Stimulated activated naive CD8-positive, alpha-beta T cell treated with anti-CD3 and anti-CD28 coated beads, Interleukin-15, Interleukin-2, amounts not matched to agents 100 U/mL and 50 U/mL, for 24 hours (primary cell): ENCODE data around the gene HES3.

Experiments
- ATAC-seq: fragments of 150-1000 bp; cut with Tn5 transposase; one replicate; pipeline ENCODE4 v1.10.0; 2021
- DNase-seq: peaks from one replicate; pipeline ENCODE4 v3.0.0; 2021

Gene HES3

GRCh38 chr1:6243993-6244392 is at the start of gene HES3:
TSS of gene HES3 (plus strand) at chr1:6244179. CDS start at chr1:6244366, 187 bp downstream.
- DNase-seq = no peak
- no peak for ATAC-seq

- DNase-seq (peak; percentile 45), ATAC-seq (peak; percentile 58)
Observed at GRCh38 chr1:6197746-6198427, 46.1 kb upstream of the HES3 start.

GRCh38 chr1:6198646-6199297 is 45.2 kb upstream of the HES3 start:
- peak; percentile 38 for DNase-seq
- peak; percentile 2 for ATAC-seq

- ATAC-seq (peak; percentile 99), DNase-seq (peak; percentile 97)
Observed at GRCh38 chr1:6199298-6200187, 44.4 kb upstream of the HES3 start, which contains the start of gene RPL22. TSS of gene RPL22 (minus strand) at chr1:6199595. CDS start at chr1:6199573, 22 bp downstream.

- no peak for DNase-seq
- no peak for ATAC-seq
Observed at GRCh38 chr1:6200188-6200809, 43.7 kb upstream of the HES3 start.

- DNase-seq (no peak), ATAC-seq (no peak)
Observed at GRCh38 chr1:6202256-6202655, 41.7 kb upstream of the HES3 start.

GRCh38 chr1:6205849-6206519 is 38.0 kb upstream of the HES3 start, which contains the start of gene RNF207:
TSS of gene RNF207 (plus strand) at chr1:6206119. CDS start at chr1:6206536, 417 bp downstream.
- DNase-seq (peak; percentile 73), ATAC-seq (peak; percentile 80)

GRCh38 chr1:6206520-6206855 is 37.5 kb upstream of the HES3 start:
- ATAC-seq (no peak), DNase-seq (no peak)

- no peak for DNase-seq
- ATAC-seq = no peak
Observed at GRCh38 chr1:6207075-6207885, 36.7 kb upstream of the HES3 start.

GRCh38 chr1:6207921-6208320 is 36.1 kb upstream of the HES3 start:
- DNase-seq = no peak
- no peak for ATAC-seq

GRCh38 chr1:6208723-6209660 is 35.0 kb upstream of the HES3 start:
- ATAC-seq = peak; percentile 4
- DNase-seq = peak; percentile 37

GRCh38 chr1:6209661-6210580 is 34.1 kb upstream of the HES3 start:
- ATAC-seq = peak; percentile 17
- DNase-seq = peak; percentile 44

- no peak for DNase-seq
- no peak for ATAC-seq
Observed at GRCh38 chr1:6210591-6211355, 33.2 kb upstream of the HES3 start.

- ATAC-seq = no peak
Observed at GRCh38 chr1:6211731-6212130, 32.2 kb upstream of the HES3 start.

GRCh38 chr1:6212193-6212959 is 31.6 kb upstream of the HES3 start:
- no peak for DNase-seq
- ATAC-seq = no peak

More at GRCh38 chr1:6211731-6212130, 32.2 kb upstream of the HES3 start:
- DNase-seq = no peak

- ATAC-seq = no peak
- DNase-seq = no peak
Observed at GRCh38 chr1:6218375-6219164, 25.4 kb upstream of the HES3 start.
